ENCODE measurements around the gene XRCC6.

Gene XRCC6

GRCh38 chr22:41699264-41700107 is 78.4 kb downstream of the XRCC6 start, which contains the start of gene MEI1:
TSS of gene MEI1 (plus strand) at chr22:41699503. CDS start at chr22:41699539, 36 bp downstream.
- TF ChIP-seq GATA1 (IDR thresholded peaks at IDR 0.05; ENCODE audit: low read depth, low read length) (no peak), POLR2A (IDR thresholded peaks at IDR 0.05; ENCODE audit: low read length) (no peak)

GRCh38 chr22:41700108-41700364 is 78.9 kb downstream of the XRCC6 start:
- DNase-seq, result no peak
- TF ChIP-seq GATA1 (IDR thresholded peaks at IDR 0.05; ENCODE audit: low read depth, low read length) (no peak), POLR2A (IDR thresholded peaks at IDR 0.05; ENCODE audit: low read length) (no peak)

More at GRCh38 chr22:41699264-41700107, 78.4 kb downstream of the XRCC6 start, which contains the start of gene MEI1:
- DNase-seq, result peak; percentile 87 to 88

- no peak for TF ChIP-seq GATA1 (IDR thresholded peaks at IDR 0.05; ENCODE audit: low read depth, low read length)
- TF ChIP-seq POLR2A (IDR thresholded peaks at IDR 0.05; ENCODE audit: low read length), result no peak
- no peak for DNase-seq
These were observed 81.7 kb downstream of the XRCC6 start for GRCh38 chr22:41702763-41703162.

- DNase-seq, result no peak
- no peak for TF ChIP-seq GATA1 (IDR thresholded peaks at IDR 0.05; ENCODE audit: low read depth, low read length)
- TF ChIP-seq POLR2A (IDR thresholded peaks at IDR 0.05; ENCODE audit: low read length), result no peak
These were observed 88.2 kb downstream of the XRCC6 start for GRCh38 chr22:41709341-41709740.

GRCh38 chr22:41713004-41713403 is 91.9 kb downstream of the XRCC6 start:
- no peak for DNase-seq
- TF ChIP-seq POLR2A (IDR thresholded peaks at IDR 0.05; ENCODE audit: low read length) (no peak), GATA1 (IDR thresholded peaks at IDR 0.05; ENCODE audit: low read depth, low read length) (no peak)
